ENCODE results near the gene RANBP3L.
"Not testable (repeated sequence)": the region's sequence is repeated elsewhere in the genome, so short reads cannot be mapped to it uniquely, and the experiment has no call there.

The RANBP3L gene

GRCh38 chr5:36285837-36286615, 15.7 kb downstream of the RANBP3L start:
- DNase-seq, result no peak

GRCh38 chr5:36283775-36284174, 17.9 kb downstream of the RANBP3L start:
- not testable (repeated sequence) for DNase-seq

- no peak for DNase-seq
Observed at GRCh38 chr5:36281626-36282025, 20.1 kb downstream of the RANBP3L start.

- peak; percentile 46 for DNase-seq
Observed at GRCh38 chr5:36279054-36279698, 22.5 kb downstream of the RANBP3L start.

GRCh38 chr5:36277521-36278176, 24.1 kb downstream of the RANBP3L start:
- DNase-seq, result no peak

GRCh38 chr5:36276864-36277263, 24.8 kb downstream of the RANBP3L start:
- no peak for DNase-seq

- DNase-seq, result no peak
Observed at GRCh38 chr5:36273809-36274526, 27.7 kb downstream of the RANBP3L start.

- peak; percentile 14 for DNase-seq
Observed at GRCh38 chr5:36272136-36272690, 29.5 kb downstream of the RANBP3L start.

GRCh38 chr5:36270876-36271575, 30.7 kb downstream of the RANBP3L start:
- no peak for DNase-seq

- no peak for DNase-seq
Observed at GRCh38 chr5:36270175-36270574, 31.5 kb downstream of the RANBP3L start.

GRCh38 chr5:36269478-36269877, 32.2 kb downstream of the RANBP3L start:
- no peak for DNase-seq

GRCh38 chr5:36267905-36268304, 33.8 kb downstream of the RANBP3L start:
- no peak for DNase-seq

GRCh38 chr5:36264202-36264760, 37.4 kb downstream of the RANBP3L start:
- no peak for DNase-seq

- DNase-seq, result no peak
Observed at GRCh38 chr5:36261186-36261585, 40.5 kb downstream of the RANBP3L start.

- DNase-seq, result no peak
Observed at GRCh38 chr5:36253575-36253974, 48.1 kb downstream of the RANBP3L start.

- DNase-seq, result no peak
Observed at GRCh38 chr5:36252722-36253365, 48.9 kb downstream of the RANBP3L start.

GRCh38 chr5:36251218-36251617, 50.5 kb downstream of the RANBP3L start:
- no peak for DNase-seq

GRCh38 chr5:36250427-36250826, 51.3 kb downstream of the RANBP3L start:
- DNase-seq, result no peak

- DNase-seq, result no peak
Observed at GRCh38 chr5:36246036-36246800, 55.5 kb downstream of the RANBP3L start.

GRCh38 chr5:36244076-36244475, 57.6 kb downstream of the RANBP3L start:
- no peak for DNase-seq

All from fibroblast of skin of scalp (primary cell).